ENCODE results near the gene ELOVL5.
"Not testable (repeated sequence)": the region's sequence is repeated elsewhere in the genome, so short reads cannot be mapped to it uniquely, and the experiment has no call there.

ELOVL5 gene, protein sequence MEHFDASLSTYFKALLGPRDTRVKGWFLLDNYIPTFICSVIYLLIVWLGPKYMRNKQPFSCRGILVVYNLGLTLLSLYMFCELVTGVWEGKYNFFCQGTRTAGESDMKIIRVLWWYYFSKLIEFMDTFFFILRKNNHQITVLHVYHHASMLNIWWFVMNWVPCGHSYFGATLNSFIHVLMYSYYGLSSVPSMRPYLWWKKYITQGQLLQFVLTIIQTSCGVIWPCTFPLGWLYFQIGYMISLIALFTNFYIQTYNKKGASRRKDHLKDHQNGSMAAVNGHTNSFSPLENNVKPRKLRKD

DNA sequence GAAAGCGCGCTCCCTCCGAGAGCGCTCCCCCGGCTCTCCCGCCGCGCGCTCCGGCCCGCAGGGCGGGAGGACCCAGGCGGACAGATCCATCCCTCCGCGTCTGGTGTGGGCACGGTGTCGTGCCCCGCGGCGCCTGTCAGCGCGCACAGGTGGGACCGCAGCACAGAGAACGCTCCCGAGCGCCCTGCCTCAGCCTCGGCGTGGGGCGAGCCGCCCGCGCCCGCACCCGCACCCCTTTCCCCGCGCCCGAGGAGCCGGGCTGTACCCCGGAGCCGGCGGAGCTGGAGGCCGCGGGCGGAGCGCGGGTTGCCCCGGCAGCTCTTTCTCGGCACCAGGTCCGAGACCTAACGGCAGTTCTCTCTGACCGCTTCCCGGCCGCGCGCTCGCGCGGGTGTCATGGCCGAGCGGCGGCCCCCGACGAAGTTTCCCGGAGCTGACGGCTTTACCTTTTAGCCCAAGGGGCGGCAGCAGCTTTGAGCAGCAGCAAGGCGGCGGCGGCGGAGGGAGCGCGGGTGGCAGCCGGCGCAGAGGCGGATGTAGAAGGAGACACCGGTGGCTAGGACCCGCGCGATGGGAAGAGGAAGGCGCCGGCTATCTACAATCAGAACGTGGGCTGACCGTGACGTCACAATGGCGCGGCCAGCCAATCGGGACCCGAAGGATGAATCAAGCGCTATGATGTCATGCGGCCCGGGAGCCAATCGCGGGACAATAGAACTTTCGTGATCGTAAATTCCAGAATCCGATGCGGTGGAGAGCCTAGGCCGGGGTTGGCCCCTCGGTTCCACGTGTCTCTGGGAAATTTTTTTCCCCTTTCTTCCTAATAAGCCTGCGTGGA, at the start of gene ELOVL5:
Gene ELOVL5 (minus strand): TSS at position 580 of the 838 bp plus-strand sequence. CDS start 53,251 bp downstream, outside the sequence.
- peak; percentile 94 to 97 for DNase-seq (ENCODE audit: low read depth in 2 of 2, low spot score in 1 of 2)

- no peak for DNase-seq (ENCODE audit: low read depth in 2 of 2, low spot score in 1 of 2)
Measured at GRCh38 chr6:53397283-53397682, 48.5 kb upstream of the ELOVL5 start.

- DNase-seq (ENCODE audit: low read depth in 2 of 2, low spot score in 1 of 2): no peak
Measured at GRCh38 chr6:53395986-53396385, 47.2 kb upstream of the ELOVL5 start.

DNA sequence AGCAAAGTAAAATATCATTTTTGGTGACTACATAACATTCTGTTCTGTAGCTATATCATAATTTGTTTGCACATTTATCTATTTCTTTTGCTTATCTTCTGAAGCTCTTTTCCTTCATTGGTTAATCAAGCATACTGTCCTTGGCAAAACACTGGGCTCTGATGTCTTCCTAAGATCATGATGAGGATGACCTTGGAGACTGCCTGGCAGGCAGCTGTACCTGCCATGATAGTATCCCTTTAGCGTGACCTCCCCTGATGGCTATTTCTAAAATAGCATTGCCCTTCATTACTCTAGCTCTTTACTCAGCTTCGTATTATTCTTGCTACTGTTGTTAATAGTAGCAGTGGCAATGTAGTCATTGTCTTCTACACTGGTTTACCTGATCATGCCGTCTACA, 46.0 kb upstream of the ELOVL5 start:
- DNase-seq (ENCODE audit: low read depth in 2 of 2, low spot score in 1 of 2): no peak

DNA sequence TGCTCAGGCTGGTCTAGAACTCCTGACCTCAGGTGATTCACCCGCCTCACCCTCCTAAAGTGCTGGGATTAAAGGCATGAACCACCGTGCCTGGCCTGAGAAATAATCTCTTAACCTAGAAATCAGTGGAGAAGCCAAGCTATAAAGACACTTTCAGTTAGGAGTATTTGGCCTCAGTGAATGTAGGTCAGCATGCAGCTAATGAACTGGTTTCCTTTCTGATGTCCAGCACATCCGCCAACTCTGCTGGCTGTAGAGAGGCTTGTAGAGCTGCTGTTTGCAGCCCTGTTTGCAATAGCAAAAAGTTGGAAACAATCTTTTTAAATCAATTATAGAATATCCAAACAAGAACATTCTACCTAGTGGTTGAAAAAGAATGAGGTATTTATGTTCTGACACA, 42.4 kb upstream of the ELOVL5 start:
- DNase-seq (ENCODE audit: low read depth in 2 of 2, low spot score in 1 of 2): no peak

- no peak for DNase-seq (ENCODE audit: low read depth in 2 of 2, low spot score in 1 of 2)
Measured at GRCh38 chr6:53390010-53390409, 41.3 kb upstream of the ELOVL5 start.

- DNase-seq (ENCODE audit: low read depth in 2 of 2, low spot score in 1 of 2): not testable (repeated sequence)
Measured at GRCh38 chr6:53388615-53389014, 39.9 kb upstream of the ELOVL5 start.

DNA sequence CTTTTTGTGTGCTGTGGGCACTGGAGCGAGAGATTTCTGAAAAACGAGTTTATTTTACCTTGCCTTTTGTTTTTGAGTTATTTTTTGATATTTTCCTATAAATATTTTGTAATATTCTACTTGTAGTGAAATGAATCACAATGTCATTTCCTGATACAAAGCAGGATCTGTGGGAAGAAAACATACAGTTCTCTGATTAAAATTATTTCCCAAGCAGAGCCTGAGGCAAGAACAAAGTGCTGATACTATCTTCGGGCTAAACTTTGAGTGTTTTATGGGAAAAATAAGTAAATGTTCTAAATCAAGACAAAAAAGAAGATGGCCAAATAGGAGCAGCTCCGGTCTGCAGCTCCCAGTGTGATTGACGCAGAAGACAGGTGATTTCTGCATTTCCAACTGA, 33.7 kb upstream of the ELOVL5 start:
- DNase-seq (ENCODE audit: low read depth in 2 of 2, low spot score in 1 of 2): no peak

GRCh38 chr6:53378208-53378607, 29.5 kb upstream of the ELOVL5 start:
- no peak for DNase-seq (ENCODE audit: low read depth in 2 of 2, low spot score in 1 of 2)

DNA sequence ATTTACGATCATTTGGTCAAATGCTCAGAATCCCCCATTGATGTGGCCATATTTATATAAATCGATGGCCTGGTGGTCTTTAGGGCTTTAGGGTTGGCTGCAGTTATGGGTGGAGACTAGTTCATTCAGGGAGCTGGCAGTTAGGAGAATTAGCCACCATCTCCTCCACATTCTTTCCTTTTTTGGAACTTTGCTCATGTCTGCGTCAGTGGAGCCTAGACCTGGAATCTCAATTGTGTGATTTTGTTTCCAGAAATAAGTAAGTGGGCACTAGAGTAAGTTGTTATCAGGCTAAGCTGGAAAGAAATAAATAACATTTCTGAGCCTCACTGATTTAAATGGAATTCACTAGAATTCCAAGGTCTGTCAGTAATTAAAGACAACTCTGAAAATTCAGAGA, 29.0 kb upstream of the ELOVL5 start:
- DNase-seq (ENCODE audit: low read depth in 2 of 2, low spot score in 1 of 2): no peak

GRCh38 chr6:53377289-53377688, 28.5 kb upstream of the ELOVL5 start:
- no peak for DNase-seq (ENCODE audit: low read depth in 2 of 2, low spot score in 1 of 2)

DNA sequence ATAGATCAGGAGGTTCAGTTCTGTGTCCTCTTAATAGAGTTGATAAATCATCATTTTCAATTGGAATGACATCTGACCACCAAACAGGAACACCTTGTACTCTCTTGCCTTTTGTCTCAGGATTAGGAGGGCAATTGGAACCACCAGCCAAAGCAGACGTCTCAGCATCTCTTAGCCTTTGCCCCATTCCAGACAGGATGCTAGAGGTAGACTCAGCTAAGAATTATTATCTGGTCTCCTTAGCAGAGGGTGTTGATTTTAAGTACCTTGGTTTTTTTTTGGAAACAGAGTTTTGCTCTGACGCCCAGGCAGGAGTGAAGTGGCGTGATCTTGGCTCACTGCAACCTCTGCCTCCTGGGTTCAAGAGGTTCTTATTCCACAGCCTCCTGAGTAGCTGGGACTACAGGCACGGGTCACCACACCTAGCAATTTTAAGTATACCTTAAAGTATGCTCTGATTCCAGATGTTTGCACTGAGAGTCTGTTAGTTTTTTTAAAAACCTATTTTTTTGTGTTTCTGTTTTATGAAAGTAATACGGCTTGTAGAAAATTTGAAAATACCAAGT, 28.0 kb upstream of the ELOVL5 start:
- DNase-seq (ENCODE audit: low read depth in 2 of 2, low spot score in 1 of 2): no peak

DNA sequence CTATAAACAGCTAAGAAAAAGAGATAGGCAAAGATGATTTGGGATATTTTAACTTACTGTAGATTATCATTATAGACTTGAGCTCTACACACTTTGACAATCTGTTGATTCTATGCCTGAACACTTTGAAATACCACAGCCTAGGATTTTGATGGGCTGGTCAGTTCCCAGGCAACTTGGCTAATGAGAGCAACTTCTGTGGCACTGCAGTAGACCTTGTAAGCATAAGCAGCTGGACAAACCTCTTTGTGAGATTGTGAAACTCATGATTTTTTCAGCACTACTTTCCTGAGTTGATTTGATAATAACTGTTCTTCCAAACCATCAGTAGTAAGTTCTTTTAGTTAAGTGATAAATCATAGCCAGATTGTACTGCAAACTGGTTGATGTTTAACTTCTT, 27.1 kb upstream of the ELOVL5 start:
- DNase-seq (ENCODE audit: low read depth in 2 of 2, low spot score in 1 of 2): no peak

DNA sequence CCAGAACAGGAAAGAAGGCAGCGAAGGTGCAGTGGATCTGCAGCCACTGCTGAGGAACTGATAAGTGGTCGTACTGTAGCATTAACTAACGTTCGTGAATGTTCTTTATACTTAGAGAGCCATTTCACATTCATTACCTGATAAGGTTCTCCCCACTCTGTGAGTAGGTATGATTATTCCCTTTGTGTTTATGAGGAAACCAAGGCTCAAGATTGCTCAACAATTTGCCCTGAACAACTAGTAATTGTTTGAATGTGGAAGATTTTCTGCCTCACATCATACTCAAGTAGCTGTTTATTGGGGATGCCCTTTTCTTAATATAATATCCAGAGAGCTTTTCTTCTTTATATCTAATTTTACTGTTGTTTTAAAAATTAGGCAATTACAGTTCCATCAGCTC, 24.9 kb upstream of the ELOVL5 start:
- DNase-seq (ENCODE audit: low read depth in 2 of 2, low spot score in 1 of 2): no peak

DNA sequence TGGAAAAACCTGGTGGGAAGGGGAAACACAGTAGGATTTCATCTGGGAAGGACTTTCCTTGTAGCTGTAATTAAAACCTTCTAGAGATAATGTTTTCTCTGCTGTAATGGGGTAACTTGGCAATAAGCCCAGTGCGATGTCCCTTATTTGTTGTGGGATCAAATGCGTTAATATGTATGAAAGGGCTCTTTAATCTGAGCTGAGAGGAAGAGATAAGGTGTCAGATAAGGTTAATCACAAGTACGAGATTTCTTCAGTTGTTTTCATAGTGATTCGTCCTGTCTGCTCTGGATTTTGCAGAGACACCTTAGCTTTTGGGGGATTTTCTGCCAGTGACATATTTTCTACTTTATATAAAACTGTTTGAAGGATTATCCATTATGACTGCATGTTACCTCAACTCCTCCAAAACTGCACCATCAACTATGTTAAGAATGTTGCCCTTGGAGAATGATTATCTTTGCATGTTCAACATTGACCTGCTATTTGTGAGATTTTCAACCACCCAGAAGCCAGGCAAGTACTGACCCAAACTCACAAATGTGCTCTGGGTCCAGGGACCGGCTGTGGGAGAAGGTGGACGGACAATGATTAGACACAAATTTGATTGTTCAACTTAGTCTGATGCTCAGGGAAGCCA, 21.2 kb upstream of the ELOVL5 start:
- no peak for DNase-seq (ENCODE audit: low read depth in 2 of 2, low spot score in 1 of 2)

DNA sequence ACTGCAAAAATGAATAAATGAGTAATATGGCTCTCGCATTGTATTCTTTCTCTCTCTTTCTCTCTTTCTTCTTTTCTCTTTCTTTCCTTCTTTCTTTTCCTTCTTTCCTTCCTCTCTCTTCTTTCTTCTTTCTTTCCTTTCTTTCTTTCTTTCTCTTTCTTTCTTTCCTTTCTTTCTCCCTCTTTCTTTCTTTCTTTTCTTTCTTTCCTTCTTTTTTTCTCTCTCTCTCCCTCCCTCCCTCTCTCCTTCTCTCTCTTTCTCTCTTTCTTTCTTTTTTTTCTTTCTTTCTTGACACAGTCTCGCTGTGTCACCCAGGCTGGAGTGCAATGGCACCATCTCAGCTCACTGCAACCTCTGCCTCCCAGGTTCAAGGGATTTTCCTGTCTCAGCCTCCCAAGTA, 20.3 kb upstream of the ELOVL5 start:
- DNase-seq (ENCODE audit: low read depth in 2 of 2, low spot score in 1 of 2): no peak

DNA sequence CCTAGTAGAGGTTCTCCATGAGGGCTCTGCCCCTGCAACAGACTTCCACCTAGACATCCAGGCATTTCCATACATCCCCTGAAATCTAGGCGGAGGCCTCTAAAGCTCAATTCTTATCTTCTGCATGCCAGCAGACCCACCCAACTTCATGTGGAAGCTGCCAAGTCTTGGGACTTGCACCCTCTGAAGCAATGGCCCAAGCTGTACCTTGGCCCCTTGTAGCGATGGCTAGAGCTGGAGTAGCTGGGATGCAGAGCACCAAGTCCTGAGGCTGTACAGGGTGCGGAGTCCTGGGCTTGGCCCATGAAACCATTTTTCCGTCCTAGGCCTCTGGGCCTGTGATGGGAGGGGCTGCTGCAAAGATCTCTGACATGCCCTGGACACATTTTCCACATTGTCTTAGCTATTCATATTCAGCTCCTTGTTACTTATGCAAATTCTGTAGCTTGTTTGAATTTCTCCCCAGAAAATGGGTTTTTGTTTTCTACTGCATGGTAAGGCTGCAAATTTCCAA, 17.4 kb upstream of the ELOVL5 start:
- DNase-seq (ENCODE audit: low read depth in 2 of 2, low spot score in 1 of 2): no peak

GRCh38 chr6:53363341-53364079, 14.8 kb upstream of the ELOVL5 start:
- DNase-seq (ENCODE audit: low read depth in 2 of 2, low spot score in 1 of 2): no peak

GRCh38 chr6:53361549-53362031, 12.8 kb upstream of the ELOVL5 start:
- DNase-seq (ENCODE audit: low read depth in 2 of 2, low spot score in 1 of 2): peak in 1 of 2 donors; percentile 20

DNA sequence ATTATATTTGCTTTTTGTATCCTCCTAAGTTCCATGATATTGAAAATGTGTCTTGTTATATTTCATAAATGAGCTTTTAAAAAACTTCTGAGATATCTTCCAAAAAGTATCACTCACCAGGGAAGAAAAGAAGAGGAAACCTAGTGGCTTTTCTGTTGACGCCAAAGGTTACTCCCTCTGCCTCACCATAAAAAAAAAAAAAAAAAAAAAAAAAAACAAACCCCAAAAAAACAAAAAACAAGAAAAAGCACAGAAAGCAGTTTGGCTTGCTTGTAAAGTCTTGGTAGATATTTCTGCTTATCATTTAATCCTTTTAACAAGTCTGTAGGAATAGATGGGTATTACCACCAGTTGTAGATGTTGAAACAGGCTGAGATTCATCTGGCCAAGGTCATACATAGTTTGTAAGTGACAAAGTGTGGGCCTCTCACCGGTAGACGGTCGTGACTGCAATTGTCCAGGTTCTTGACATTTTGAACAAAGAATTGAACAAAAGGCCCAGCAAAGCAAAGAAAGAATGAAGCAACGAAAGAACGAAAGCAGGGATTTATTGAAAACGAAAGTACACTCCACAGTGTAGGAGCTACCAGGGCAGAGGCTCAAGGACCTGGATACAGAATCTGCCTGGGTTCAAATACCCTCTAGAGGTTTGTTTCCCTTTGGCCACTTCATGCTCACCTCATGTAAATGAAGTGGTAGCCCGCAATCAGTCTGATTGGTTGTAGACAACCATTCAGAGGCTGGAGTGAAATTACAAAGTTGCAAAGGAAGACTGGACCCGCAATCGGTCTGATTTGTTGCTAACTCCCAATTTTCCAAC, 11.6 kb upstream of the ELOVL5 start:
- DNase-seq (ENCODE audit: low read depth in 2 of 2, low spot score in 1 of 2): no peak
